T47D (cell line): Measurements from ENCODE around the gene C1orf21.

ENCODE experiments used
- DNase-seq, 2 experiments: peaks; one replicate each; pipeline versions ENCODE4 v3.0.0 to v3.0.0-alpha.2; 2011 to 2012; ENCODE audit warnings: low read depth in 1 of 2, low spot score in 1 of 2
- JUND ChIP-seq: IDR thresholded peaks from 2 replicates; pipeline ENCODE4 v1.6.1; 2012; ENCODE audit warnings: low read depth
- in situ Hi-C: cut with HindIII; loops from 2 replicates; pipeline ENCODE4 v1.10.0; 2016; ENCODE audit warnings: low sequenced_read_pairs, low pct_unique_long_range_greater_than_20kb

The C1orf21 gene

DNA sequence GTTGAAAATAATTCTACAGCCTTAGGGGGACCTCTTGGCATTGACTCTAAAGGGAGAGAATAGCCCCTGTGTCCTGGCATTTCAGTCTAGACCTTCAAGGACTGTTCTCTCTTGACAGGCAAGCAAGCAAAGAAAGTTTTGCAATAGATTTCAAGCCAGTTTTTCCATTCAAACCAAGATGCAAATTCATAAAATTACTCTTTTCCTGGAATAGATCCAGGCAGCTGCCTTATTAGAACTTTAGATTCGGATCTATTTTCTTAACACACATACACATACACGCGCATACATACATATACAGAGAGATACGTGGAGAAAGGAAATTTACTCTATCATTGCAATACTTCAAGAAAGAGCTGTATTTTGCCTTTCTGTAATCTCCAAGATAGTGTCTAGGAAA lies 238.4 kb downstream of the C1orf21 start:
- in situ Hi-C loops, result no loop called here
- no peak for DNase-seq
- TF ChIP-seq JUND, result no peak

DNA sequence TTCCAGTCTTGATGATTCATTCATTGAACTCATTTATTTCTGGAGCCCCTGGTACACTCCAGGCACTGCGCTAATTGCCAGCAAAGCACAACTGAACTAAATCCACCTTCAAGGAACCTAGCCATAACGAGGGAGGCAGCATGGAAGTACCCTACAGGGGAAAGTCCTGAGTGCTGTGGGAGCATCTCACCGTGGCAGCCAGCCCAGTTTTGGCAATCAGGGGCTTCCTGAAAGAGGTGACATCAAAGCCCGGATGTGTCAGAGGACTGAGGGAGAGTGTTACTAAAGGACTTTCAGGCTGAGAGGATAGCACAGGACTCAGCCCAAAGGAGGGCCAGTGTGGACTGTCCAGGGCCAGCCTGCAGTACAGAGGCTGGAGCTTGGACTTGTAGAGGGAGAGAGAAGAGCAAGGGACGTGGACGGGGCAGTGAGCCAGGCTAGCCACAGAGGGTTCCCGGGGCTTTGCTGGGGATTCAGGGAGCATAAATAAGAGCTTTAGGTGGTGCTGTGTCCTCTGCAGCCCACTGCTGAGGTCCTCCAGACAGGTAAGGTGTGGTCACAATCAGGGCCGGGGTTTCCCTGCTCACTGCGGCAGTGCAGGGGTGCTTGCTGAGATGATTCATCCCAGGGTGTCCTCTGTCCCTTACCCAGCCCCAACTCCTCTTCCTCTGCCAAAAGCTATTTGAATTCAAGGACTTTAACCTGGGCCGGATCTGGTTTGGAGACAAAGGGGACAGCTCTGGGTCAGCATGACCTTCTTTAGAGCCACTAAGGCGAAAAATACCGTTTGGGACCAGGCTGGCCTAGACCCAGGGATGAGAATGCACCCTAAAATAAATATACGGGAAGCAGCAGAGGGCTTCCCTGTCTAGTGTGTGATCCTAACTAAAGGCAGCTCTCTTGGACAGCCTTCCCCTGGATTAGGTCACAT lies 239.5 kb downstream of the C1orf21 start:
- DNase-seq, result peak in 1 of 2 experiments; percentile 95
- no peak; the same call in 1 of the 2 replicates for TF ChIP-seq JUND
- in situ Hi-C loops, result no loop called here

DNA sequence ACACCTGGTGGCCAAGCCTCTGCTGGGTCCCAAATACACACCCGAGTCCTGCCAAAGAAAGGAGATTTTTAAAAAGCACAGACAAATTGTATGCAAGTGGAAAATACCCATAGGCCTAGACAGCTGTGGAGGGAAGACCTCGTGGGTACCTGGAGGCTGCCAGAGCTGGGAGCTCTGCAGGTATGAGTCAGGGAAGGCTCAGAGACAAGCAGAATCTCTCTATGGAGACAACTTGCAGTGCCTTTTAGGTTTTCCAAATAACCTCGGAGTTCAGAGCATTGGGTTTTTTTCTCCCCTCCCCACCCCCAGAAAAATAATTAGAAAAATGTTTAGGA lies 240.1 kb downstream of the C1orf21 start:
- TF ChIP-seq JUND, result no peak
- DNase-seq, result no peak
- in situ Hi-C loops, result no loop called here

DNA sequence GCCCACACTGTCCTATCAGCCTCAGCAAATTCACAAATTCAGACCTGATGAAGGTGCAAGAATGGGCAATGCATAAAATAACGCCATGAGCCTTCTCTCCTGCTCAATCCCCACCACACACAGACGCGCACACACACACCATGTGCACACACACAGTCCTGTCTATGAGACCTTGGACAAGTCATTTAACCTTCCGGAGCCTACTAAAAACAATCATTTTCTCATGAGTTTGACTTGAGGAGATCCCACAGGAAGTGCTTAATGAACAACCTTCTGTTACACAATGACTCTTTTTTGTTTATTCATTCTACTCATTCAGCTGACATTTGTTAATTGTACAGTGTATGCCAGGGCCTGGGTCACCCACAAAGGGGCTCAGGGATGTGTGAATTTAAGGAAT lies 242.4 kb downstream of the C1orf21 start:
- in situ Hi-C loops, result no loop called here
- no peak for DNase-seq
- TF ChIP-seq JUND, result no peak

DNA sequence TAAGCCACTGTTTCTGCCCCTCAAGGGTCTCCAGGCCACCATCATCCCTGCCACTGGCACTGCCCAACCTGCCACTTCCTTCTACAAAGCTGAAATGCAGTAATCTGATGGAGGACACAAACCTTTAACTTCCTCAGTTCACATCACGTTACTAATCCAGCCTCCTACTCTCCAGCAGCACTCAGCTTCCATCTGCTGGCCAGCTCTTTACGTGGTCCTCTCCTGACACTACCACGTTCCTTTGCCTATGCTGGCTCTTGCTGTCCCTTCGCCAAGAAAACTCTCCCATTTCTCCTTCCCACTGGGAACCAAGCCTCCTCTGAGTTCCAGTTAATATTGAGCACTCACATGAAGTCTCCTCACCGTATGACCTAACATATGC lies 243.8 kb downstream of the C1orf21 start:
- no peak for DNase-seq
- in situ Hi-C loops, result no loop called here
- no peak for TF ChIP-seq JUND

DNA sequence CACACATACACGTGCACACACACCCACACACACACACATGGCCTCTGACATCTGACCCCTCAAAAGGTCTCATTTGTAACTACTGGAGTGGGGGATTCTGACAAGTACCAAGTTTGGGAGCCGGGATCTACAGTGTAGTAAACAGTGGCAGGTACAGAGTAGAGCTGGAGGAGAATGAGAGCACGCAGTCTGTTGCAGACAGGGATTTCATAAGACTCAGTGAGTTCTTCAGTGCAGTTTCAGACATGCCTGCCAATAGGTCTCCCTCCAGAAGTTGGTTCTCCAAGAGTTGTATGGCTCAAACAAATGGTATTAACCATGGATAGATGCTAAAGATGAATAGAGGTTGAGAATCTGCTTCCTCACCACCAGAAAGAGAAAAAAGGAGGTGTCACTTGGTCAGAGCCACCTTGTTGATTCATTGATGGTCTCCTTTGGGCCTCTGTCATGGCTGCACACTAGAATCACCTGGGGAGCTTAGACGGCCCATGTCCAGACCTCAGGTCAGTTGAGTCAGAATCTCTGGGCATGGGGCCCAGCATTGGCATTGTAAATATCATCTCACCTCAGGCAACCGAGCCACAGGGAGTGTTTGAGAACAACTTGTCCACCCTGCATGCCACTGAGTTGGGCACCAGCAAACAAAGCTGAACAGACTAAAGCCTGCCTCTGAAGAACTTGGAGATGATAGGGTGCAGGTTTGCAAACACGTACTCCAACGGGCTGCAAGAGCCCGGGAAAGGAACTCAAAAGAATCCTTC lies 245.8 kb downstream of the C1orf21 start:
- no peak for TF ChIP-seq JUND

DNA sequence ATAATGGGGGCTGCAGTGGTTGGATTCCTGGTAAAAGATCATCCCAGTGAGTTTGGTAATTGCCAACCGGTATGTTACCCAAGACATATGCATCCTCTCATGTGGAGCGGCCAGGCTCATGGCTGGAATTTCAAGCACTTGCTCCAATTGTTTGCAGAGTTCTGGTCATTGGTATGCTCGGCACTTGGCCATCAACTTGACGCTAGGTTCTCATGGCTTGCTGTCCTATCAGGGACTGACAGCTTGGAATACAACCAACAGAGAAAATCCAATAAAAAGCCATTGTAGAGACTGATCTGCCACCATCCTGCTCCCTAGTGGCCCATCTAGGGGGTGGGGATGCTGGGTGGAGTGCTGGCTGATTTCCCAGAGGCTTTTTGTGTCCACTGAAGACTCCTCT lies 247.0 kb downstream of the C1orf21 start:
- TF ChIP-seq JUND, result no peak
- in situ Hi-C loops, result no loop called here
- DNase-seq, result peak in 1 of 2 experiments; percentile 93

More for the DNA sequence above, 245.8 kb downstream of the C1orf21 start:
- in situ Hi-C loops, result no loop called here
- peak in 1 of 2 experiments; percentile 85 for DNase-seq

DNA sequence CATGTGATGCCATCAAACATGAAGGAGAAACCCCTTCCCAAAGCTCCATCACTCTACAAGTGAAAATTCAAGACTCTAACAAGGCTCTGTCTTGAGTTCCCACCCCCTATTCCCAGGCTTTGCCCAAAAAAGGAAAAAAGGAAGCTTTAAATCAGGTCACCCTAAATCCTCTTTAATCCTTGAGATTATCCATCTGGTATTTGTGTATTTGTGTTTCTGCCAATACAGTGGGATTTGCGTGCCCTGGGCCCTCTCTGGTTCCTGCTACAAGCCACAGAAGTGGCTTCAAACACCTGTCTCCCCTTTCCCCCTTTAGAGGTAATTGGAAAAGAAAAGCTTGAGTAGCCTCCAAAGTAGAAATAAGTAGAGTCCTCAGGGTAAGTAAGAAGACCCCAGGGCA lies 247.5 kb downstream of the C1orf21 start:
- no peak for TF ChIP-seq JUND
- DNase-seq, result peak in 1 of 2 experiments; percentile 42
- in situ Hi-C loops, result no loop called here

DNA sequence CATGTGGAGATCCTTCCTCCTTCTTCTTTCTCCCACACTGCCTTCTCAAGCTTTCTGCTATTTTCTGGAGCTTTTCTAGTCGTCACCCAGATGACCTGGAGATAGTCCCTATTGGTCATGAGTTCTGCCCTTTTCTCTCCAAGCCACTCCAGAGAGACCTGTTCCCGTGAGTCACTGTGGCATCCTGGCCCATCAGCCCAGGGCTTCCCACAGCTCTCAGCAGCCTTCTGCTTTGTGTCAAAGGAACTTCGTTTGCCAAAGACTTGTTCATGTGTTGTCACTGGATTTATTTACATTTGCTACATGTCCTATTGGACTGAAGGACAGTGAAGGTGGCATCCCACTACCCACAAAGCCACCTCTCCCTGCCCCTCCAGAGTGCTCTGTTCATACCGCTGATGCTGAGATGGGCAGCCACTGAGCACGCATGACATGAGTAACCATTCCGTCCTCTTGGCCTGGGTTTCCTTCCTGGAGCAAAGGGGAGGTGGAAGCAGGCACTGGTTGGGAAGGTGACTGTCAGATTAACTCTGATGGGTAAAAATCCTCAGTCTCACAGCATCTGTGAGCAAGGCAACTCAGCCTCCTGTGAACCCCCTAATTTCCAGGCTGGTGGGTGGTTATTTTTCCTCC lies 248.6 kb downstream of the C1orf21 start:
- in situ Hi-C loops, result no loop called here
- no peak for TF ChIP-seq JUND
- DNase-seq, result peak in 1 of 2 experiments; percentile 55

DNA sequence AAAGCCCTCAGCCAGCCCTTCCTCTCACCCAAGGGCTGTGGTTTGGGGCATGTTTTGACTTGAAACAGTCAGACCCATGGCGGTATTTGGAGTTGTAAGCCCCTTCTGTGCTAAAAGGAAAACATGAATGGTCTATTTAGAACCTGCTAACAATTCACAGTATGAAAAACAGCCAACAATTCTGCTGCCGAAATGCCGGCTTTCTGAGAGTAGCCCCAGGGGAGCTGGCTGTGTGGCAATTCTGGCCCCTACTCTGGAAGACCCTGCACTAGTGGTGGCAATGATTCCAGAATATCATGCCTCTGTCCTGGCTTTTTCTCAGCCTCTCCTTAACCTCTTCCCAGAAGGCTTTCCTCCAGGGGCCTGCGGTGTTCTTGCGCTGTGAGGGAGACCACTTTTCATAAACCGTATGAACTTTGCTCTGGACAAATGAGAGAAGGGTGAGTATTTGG lies 249.2 kb downstream of the C1orf21 start:
- in situ Hi-C loops, result no loop called here
- no peak for TF ChIP-seq JUND
- no peak for DNase-seq

DNA sequence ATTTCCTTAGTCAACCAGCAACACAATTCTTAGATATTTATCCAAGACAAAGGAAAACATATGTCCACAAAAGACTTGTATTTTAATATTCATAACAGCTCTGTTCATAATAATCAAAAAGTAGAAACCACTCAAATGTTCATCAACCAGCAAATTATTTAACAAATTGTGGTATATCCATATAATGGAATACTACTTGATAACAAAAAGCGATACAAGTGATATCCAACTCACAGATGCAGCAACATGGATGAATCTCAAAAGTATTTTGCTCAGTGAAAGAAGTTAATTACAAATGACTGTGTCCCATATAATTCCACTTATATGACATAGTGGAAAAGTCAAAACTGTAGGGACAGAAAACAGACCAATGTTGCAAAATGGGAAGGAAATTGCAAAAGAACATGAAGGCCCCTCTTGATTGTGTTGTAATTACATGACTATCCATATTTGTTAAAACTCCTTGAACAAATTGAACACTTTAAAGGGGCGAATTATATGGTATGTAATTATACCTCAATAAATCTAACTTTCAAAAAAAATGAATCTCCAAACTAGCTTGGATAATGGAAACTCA lies 250.9 kb downstream of the C1orf21 start:
- no peak for TF ChIP-seq JUND
- in situ Hi-C loops, result no loop called here
- no peak for DNase-seq

DNA sequence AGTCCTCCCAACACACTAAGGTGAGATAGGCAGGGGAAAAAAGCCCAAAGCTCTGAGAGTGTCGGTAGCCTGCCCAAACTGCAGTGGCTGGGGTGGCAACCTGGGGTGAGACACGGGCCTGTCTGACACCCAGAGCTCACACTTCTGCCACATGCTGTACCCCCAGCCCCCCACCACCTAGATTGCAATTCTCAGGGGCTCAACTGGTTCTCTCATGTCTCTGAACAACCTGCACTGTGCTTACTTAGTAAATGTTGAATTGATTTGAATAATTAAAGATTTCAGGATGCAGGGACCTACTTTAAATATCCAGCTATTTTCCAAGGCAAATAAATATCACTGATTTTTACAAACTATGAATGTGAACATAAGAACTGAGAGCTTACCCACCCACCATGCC lies 252.4 kb downstream of the C1orf21 start:
- in situ Hi-C loops, result no loop called here
- no peak for DNase-seq
- no peak for TF ChIP-seq JUND
